B cell (primary cell): ENCODE measurements around the gene ASPHD2. TPM values are rescaled to one million over a fixed set of nuclear protein-coding genes. Genes with fewer than 3 reads are reported as not detected.
"Not testable (repeated sequence)": the region's sequence is repeated elsewhere in the genome, so short reads cannot be mapped to it uniquely, and the experiment has no call there.

Source experiments
- ATAC-seq: fragments of 200-7000 bp; cut with Tn5 transposase; one replicate; pipeline ENCODE4 v1.10.0; 2021; ENCODE audit warnings: low read depth, mild to moderate bottlenecking, moderate number of reproducible peaks, moderate library complexity
- CTCF ChIA-PET: fragments of 350-600 bp; sonication (Branson Sonifier 250); formaldehyde crosslinking; loops from one replicate; lab custom pipeline; 2021; ENCODE audit warnings: antibody characterized with exemption, inconsistent platforms; lab: Charles Lee
- POLR2A ChIA-PET: fragments of 350-600 bp; sonication (Branson Sonifier 250); formaldehyde crosslinking; loops from one replicate; lab custom pipeline; 2021; ENCODE audit warnings: antibody characterized with exemption; lab: Charles Lee
- DNase-seq: peaks from one replicate; pipeline ENCODE4 v3.0.0; 2013
- H2AFZ ChIP-seq: 2 replicates; pipeline ENCODE4 v1.6.1; 2012; ENCODE audit warnings: mild to moderate bottlenecking, low read depth, low read length; ENCODE audit not compliant: insufficient read depth, poor library complexity, severe bottlenecking
- H3K27ac ChIP-seq, 2 donors: 1 replicate in 1 of 2; 2 replicates in 1 of 2; pipeline ENCODE4 v1.5.1; 2012 to 2013; ENCODE audit warnings: low read length in 2 of 2, mild to moderate bottlenecking in 2 of 2, moderate library complexity in 1 of 2
- H3K27me3 ChIP-seq, 4 experiments: fragments of 200-600 bp in 1 of 4; sonication (generic) in 1 of 4; replicated peaks in 1 of 4; 1 replicate in 2 of 4; 2 replicates in 2 of 4; pipeline versions ENCODE4 v1.6.1 to v1.7.0; 2013 to 2016; ENCODE audit warnings: low read length in 3 of 4, mild to moderate bottlenecking in 2 of 4, mixed read lengths in 1 of 4, moderate library complexity in 1 of 4; ENCODE audit not compliant: insufficient read depth in 4 of 4, control insufficient read depth in 3 of 4; ENCODE audit errors: control extremely low read depth in 1 of 4
- H3K36me3 ChIP-seq, 2 experiments: replicated peaks in 1 of 2; 1 replicate in 1 of 2; 2 replicates in 1 of 2; pipeline versions ENCODE4 v1.6.1 to v1.7.1; 2013; ENCODE audit warnings: low read length in 1 of 2; ENCODE audit not compliant: insufficient read depth in 2 of 2, control insufficient read depth in 1 of 2; ENCODE audit errors: control extremely low read depth in 1 of 2, extremely low read depth in 1 of 2
- H3K4me1 ChIP-seq, 2 donors: fragments of 200-600 bp in 1 of 2; sonication (generic) in 1 of 2; 1 replicate in 1 of 2; 2 replicates in 1 of 2; pipeline versions ENCODE4 v1.5.1 to v1.6.1; 2013 to 2017; ENCODE audit warnings: low read length in 2 of 2; ENCODE audit not compliant: control insufficient read depth in 2 of 2, insufficient read depth in 2 of 2
- H3K4me2 ChIP-seq: replicated peaks from 2 replicates; pipeline ENCODE3; 2012; ENCODE audit warnings: mild to moderate bottlenecking, low read depth, low read length; ENCODE audit not compliant: poor library complexity, severe bottlenecking
- H3K4me3 ChIP-seq, 5 experiments: fragments of 200-600 bp in 1 of 5; sonication (generic) in 1 of 5; 1 replicate in 3 of 5; 2 replicates in 2 of 5; pipeline versions ENCODE4 v1.5.1 to v1.7.0; 2011 to 2016; ENCODE audit warnings: low read length in 4 of 5, mild to moderate bottlenecking in 4 of 5, low read depth in 2 of 5, control low read depth in 1 of 5, moderate library complexity in 1 of 5; ENCODE audit not compliant: insufficient read depth in 1 of 5; ENCODE audit errors: control extremely low read depth in 1 of 5, extremely low read depth in 1 of 5
- H3K79me2 ChIP-seq: fragments of 200-600 bp; sonication (generic); one replicate; pipeline ENCODE4 v1.6.0; 2016; ENCODE audit warnings: low read length; ENCODE audit not compliant: control insufficient read depth, insufficient read depth
- H3K9ac ChIP-seq: fragments of 200-600 bp; sonication (generic); 2 replicates; pipeline ENCODE4 v1.6.1; 2017; ENCODE audit warnings: mild to moderate bottlenecking, low read length, moderate library complexity
- H3K9me3 ChIP-seq, 3 donors: one replicate each; pipeline versions ENCODE4 v1.6.1 to v1.7.1; 2013; ENCODE audit warnings: low read length in 2 of 3; ENCODE audit not compliant: control insufficient read depth in 2 of 3, insufficient read depth in 1 of 3; ENCODE audit errors: control extremely low read depth in 1 of 3
- H4K20me1 ChIP-seq: 2 replicates; pipeline ENCODE4 v1.6.0; 2012; ENCODE audit warnings: mild to moderate bottlenecking, low read length; ENCODE audit not compliant: insufficient read depth, control insufficient read depth, poor library complexity, severe bottlenecking
- H3K27ac Mint-ChIP-seq: one replicate; pipeline ENCODE4 v1.8.0; 2021; ENCODE audit warnings: mixed read lengths
- H3K27me3 Mint-ChIP-seq: one replicate; pipeline ENCODE4 v1.8.0; 2021; ENCODE audit warnings: mixed read lengths
- H3K4me1 Mint-ChIP-seq: one replicate; pipeline ENCODE4 v1.8.0; 2021; ENCODE audit warnings: mixed read lengths
- H3K4me3 Mint-ChIP-seq: one replicate; pipeline ENCODE4 v1.8.0; 2021; ENCODE audit warnings: mixed read lengths
- H3K9me3 Mint-ChIP-seq: one replicate; pipeline ENCODE4 v1.8.0; 2022; ENCODE audit warnings: mixed read lengths; ENCODE audit not compliant: insufficient read depth
- EZH2 ChIP-seq: IDR thresholded peaks from 2 replicates; pipeline ENCODE4 v1.6.1; 2012; ENCODE audit warnings: borderline replicate concordance, low read depth, mild to moderate bottlenecking, moderate library complexity, low read length; ENCODE audit not compliant: insufficient read depth, poor library complexity, severe bottlenecking
- WGBS: methylation state at CpG from one replicate; pipeline ENCODE4 v1.1.5; 2013; ENCODE audit warnings: missing lambda C conversion rate; ENCODE audit not compliant: insufficient coverage; 5-methylcytosine and 5-hydroxymethylcytosine counted together
- intact Hi-C: fragments of 100-400 bp; cut with micrococcal nuclease; formaldehyde crosslinking; loops from one replicate; pipeline ENCODE4 v1.10.0; 2022
- polyA plus RNA-seq: library from polyadenylated mRNA; depleted of rRNA; stranded (reverse); fragments of >200 nt; gene quantifications from 2 replicates; pipeline ENCODE4 v1.2.3, GENCODE V29; 2012
- total RNA-seq, 2 donors: library from RNA; stranded (reverse); fragments of 120-200 nt in 1 of 2; gene quantifications; 1 replicate in 1 of 2; 2 replicates in 1 of 2; pipeline versions ENCODE4 v1.2.3 to v1.2.4, GENCODE V29; 2013 to 2022
- TF ChIP-seq, protein P1 (sequence below): fragments of 200-600 bp; IDR thresholded peaks from one replicate; pipeline ENCODE4 v1.8.0; 2022; ENCODE audit warnings: antibody characterized with exemption, mild to moderate bottlenecking

Gene ASPHD2
- total and polyA plus RNA-seq, 2 donors (not counting 1 experiment from before 2014, with no cell fraction given) = 5.7 to 7.3 TPM

DNA sequence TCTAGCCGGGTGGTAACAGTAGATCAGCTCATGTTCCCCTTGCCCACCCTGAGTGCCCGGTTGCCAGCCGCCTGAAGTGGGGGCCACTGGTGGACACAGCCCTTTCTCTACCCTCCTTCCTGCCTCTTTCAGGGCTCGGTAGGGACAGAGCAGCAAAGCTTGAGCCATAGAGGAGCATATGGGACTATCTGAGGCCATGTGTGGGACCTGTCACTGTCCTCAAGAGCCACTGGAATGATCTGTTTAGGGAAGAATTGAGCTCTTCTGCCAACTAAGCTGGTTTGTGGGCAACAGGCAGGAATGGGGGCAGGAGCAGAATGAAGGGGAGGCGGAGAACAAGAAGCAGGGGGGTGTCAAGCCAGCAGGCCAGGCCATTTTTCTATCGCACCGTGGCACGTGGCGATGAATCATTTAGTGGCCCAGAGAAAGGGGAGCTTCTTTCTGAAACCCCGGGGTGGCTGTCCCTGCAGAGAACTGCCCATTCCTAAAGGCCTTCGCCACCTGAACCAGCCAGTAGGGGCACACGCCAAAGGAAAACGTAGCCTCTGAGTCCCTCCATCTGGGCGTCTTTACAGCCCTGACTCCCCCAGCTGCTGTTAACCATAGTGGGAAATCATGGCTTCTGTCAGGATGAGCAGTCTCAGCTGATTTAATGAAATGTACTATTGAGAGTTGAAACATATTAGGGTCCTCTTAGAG lies 8.8 kb downstream of the ASPHD2 start:
- 98% methylated on average over 12 of the region's 14 CpGs for WGBS
- no peak for ATAC-seq
- ChIA-PET CTCF (interaction anchor here (1.4 to 1.7 kb wide), 3 partner anchors 23 to 41 kb away, joined by 3 to 7 read pairs (median 5); no protein-coding TSS in a partner anchor), POLR2A (interaction anchor here (1.2 kb wide), 1 partner anchor 11 kb away, joined by 3 read pairs; no protein-coding TSS in a partner anchor)
- no peak for DNase-seq
- Histone ChIP-seq H3K27ac (no peak overlapping the region), H3K4me1 (peaks cover 4 to 8% of the 10 kb centered on the region in 2 donors), H3K79me2 (peaks cover 79% of the 10 kb centered on the region), H2AFZ (no peak overlapping the region), H3K36me3 (peaks cover 11 to 49% of the 10 kb centered on the region in 2 experiments), H3K4me2 (no peak overlapping the region), H3K9me3 (peaks cover 0 to 3% (median 0%) of the 10 kb centered on the region in 3 donors), H3K9ac (no peak overlapping the region), H4K20me1 (peaks cover 22% of the 10 kb centered on the region), H3K27me3 (no peaks in the 10 kb centered on the region), H3K4me3 (no peak overlapping the region)
- Mint-ChIP-seq H3K27me3 (no peaks in the 10 kb centered on the region), H3K4me1 (peaks cover 35% of the 10 kb centered on the region), H3K27ac (no peak overlapping the region), H3K4me3 (no peak overlapping the region), H3K9me3 (no peaks in the 10 kb centered on the region)
- TF ChIP-seq, protein P1, sequence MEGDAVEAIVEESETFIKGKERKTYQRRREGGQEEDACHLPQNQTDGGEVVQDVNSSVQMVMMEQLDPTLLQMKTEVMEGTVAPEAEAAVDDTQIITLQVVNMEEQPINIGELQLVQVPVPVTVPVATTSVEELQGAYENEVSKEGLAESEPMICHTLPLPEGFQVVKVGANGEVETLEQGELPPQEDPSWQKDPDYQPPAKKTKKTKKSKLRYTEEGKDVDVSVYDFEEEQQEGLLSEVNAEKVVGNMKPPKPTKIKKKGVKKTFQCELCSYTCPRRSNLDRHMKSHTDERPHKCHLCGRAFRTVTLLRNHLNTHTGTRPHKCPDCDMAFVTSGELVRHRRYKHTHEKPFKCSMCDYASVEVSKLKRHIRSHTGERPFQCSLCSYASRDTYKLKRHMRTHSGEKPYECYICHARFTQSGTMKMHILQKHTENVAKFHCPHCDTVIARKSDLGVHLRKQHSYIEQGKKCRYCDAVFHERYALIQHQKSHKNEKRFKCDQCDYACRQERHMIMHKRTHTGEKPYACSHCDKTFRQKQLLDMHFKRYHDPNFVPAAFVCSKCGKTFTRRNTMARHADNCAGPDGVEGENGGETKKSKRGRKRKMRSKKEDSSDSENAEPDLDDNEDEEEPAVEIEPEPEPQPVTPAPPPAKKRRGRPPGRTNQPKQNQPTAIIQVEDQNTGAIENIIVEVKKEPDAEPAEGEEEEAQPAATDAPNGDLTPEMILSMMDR = no peak
- TF ChIP-seq EZH2 = no peak
- intact Hi-C loops = no loop called here

DNA sequence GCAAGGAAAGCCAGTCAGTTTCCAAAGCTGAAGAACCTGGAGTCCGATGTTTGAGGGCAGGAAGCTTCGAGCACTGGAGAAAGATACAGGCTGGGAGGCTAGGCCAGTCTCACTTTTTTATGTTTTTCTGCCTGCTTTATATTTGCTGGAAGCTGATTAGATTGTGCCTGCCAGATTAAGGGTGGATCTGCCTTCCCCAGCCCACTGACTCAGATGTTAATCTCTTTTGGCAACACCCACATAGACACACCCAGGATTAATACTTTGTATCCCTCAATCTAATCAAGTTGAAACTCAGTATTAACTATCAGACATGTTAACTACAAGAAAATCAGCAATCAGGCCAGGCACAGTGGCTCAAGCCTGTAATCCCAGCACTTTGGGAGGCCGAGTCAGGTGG lies 9.7 kb downstream of the ASPHD2 start:
- H3K9ac ChIP-seq, H3K27me3 ChIP-seq, H3K9me3 ChIP-seq, H2AFZ ChIP-seq, H3K4me3 Mint-ChIP-seq, H3K9me3 Mint-ChIP-seq, H3K27ac Mint-ChIP-seq, H3K4me1 ChIP-seq, H3K27ac ChIP-seq, DNase-seq, H3K27me3 Mint-ChIP-seq, H3K4me3 ChIP-seq, H3K4me2 ChIP-seq, intact Hi-C loops, ATAC-seq: not testable (repeated sequence)
- CTCF ChIA-PET = interaction anchor here (0.6 kb wide), 1 partner anchor 74 kb away, joined by 3 read pairs; no protein-coding TSS in a partner anchor
- peaks cover 27% of the 10 kb centered on the region for H3K4me1 Mint-ChIP-seq
- H3K79me2 ChIP-seq = peaks cover 69% of the 10 kb centered on the region
- 100% methylated on average over 3 of the region's 3 CpGs for WGBS
- H3K36me3 ChIP-seq = peaks cover 11 to 53% of the 10 kb centered on the region in 2 experiments
- H4K20me1 ChIP-seq = peaks cover 22% of the 10 kb centered on the region
- POLR2A ChIA-PET = interaction anchor here (0.6 kb wide), 1 partner anchor 9 kb away, joined by 10 read pairs; no protein-coding TSS in a partner anchor
